ENCODE data around the gene CD247. TPM values are rescaled to one million over a fixed set of nuclear protein-coding genes. Genes with fewer than 3 reads are reported as not detected.
A peak's percentile ranks its signal among the peaks of the same experiment; 100 is the strongest.

The CD247 gene
- total and polyA plus RNA-seq, 9 of the 15 experiments (the other 6 are each of a cell fraction or from before 2014, with no cell fraction given) = 0.08 to 0.42 (median 0.28) TPM; not detected in 5

GRCh38 chr1:167563579-167564246 is 45.4 kb upstream of the CD247 start (continued):
- TF ChIP-seq MYC (IDR thresholded peaks at IDR 0.05; ENCODE audit: low read depth, low read length) (peak; percentile 31; the same call in 1 of the 2 replicates), MYC (CRISPR knock-in tag; IDR thresholded peaks at IDR 0.05; ENCODE audit: borderline replicate concordance, low read depth) (no peak), HSF4 (CRISPR knock-in tag; IDR thresholded peaks at IDR 0.05; ENCODE audit: borderline replicate concordance) (no peak), CSDE1 (IDR thresholded peaks at IDR 0.05) (no peak), FOSL1 (tag; conservative IDR thresholded peaks at IDR 0.05) (peak; percentile 67), SRSF1 (IDR thresholded peaks at IDR 0.05; ENCODE audit: low read depth, low read length) (no peak), CGGBP1 (CRISPR knock-in tag; IDR thresholded peaks at IDR 0.05) (no peak), ZNF280B (CRISPR knock-in tag; IDR thresholded peaks at IDR 0.05) (no peak), ZNF197 (CRISPR knock-in tag; IDR thresholded peaks at IDR 0.05; ENCODE audit: low read depth) (no peak), NFIC (IDR thresholded peaks at IDR 0.05) (peak; percentile 99), SNIP1 (IDR thresholded peaks at IDR 0.05; ENCODE audit: low read depth) (no peak), SMAD4 (CRISPR knock-in tag; conservative IDR thresholded peaks at IDR 0.05) (peak; percentile 14; the same call in 1 of the 2 replicates), MTA1 (IDR thresholded peaks at IDR 0.05; ENCODE audit: borderline replicate concordance) (peak; percentile 15; the same call in 1 of the 2 replicates), HDAC1 (IDR thresholded peaks at IDR 0.05) (no peak), SNAPC5 (CRISPR knock-in tag; IDR thresholded peaks at IDR 0.05) (no peak), TEAD2 (tag; IDR thresholded peaks at IDR 0.05) (no peak), CEBPB (tag; IDR thresholded peaks at IDR 0.05) (no peak), ZNF57 (CRISPR knock-in tag; IDR thresholded peaks at IDR 0.05) (no peak), PRDM10 (IDR thresholded peaks at IDR 0.05; ENCODE audit: partially characterized antibody) (no peak), TAF9B (IDR thresholded peaks at IDR 0.05; ENCODE audit: partially characterized antibody) (no peak), CHCHD3 (CRISPR knock-in tag; IDR thresholded peaks at IDR 0.05) (no peak), PHTF2 (CRISPR knock-in tag; IDR thresholded peaks at IDR 0.05) (no peak), SP1 (CRISPR knock-in tag; IDR thresholded peaks at IDR 0.05) (0 out of 2 replicates have a peak, but pooled peaks have one; percentile 46), ZSCAN29 (IDR thresholded peaks at IDR 0.05) (no peak), JUND (IDR thresholded peaks at IDR 0.05; ENCODE audit: borderline replicate concordance, low read depth, low read length) (peak; percentile 61), JUND (tag; IDR thresholded peaks at IDR 0.05; ENCODE audit: borderline replicate concordance, low read depth, low read length) (peak; percentile 69; the same call in 1 of the 3 replicates)
